HCT116 (cell line): ENCODE measurements around the gene ZP1.

Experiments used
- EZH2 ChIP-seq: fragments of 200-600 bp; sonication (generic); IDR thresholded peaks from 2 replicates; pipeline ENCODE4 v1.6.1; 2017; ENCODE audit warnings: antibody characterized with exemption, mixed run types
- JUND ChIP-seq: IDR thresholded peaks from 2 replicates; pipeline ENCODE4 v1.6.1; 2012
- POLR2A ChIP-seq: IDR thresholded peaks from 2 replicates; pipeline ENCODE4 v1.7.0; 2011; ENCODE audit warnings: borderline replicate concordance; ENCODE audit not compliant: insufficient read depth, insufficient read length; ENCODE audit errors: extremely low read depth
- SIN3A ChIP-seq: IDR thresholded peaks from 2 replicates; pipeline ENCODE4 v1.6.1; 2012; ENCODE audit warnings: low read depth
- TCF7L2 ChIP-seq: IDR thresholded peaks from 2 replicates; pipeline ENCODE4 v1.7.0; 2011; ENCODE audit warnings: borderline replicate concordance, inconsistent platforms; ENCODE audit not compliant: insufficient read depth, insufficient read length; ENCODE audit errors: extremely low read depth
- YY1 ChIP-seq: IDR thresholded peaks from 2 replicates; pipeline ENCODE4 v1.6.1; 2011; ENCODE audit warnings: low read length, low read depth, moderate library complexity, mild to moderate bottlenecking; ENCODE audit not compliant: insufficient replicate concordance; ENCODE audit errors: extremely low read depth
- ZFX ChIP-seq: fragments of 450-650 bp; IDR thresholded peaks from 2 replicates; pipeline ENCODE4 v1.6.1; 2017
- ZNF274 ChIP-seq: fragments of 200-500 bp; sonication (Bioruptor generic); IDR thresholded peaks from 2 replicates; pipeline ENCODE4 v1.6.1; 2014; ENCODE audit warnings: mild to moderate bottlenecking, low read depth, low read length, inconsistent platforms
- TF ChIP-seq, protein P1 (sequence below), 3 experiments: fragments of 200-600 bp in 1 of 3; sonication (generic) in 1 of 3; IDR thresholded peaks in 2 of 3; conservative IDR thresholded peaks in 1 of 3; 2 replicates each; pipeline ENCODE4 v1.5.1; 2012 to 2017; ENCODE audit warnings: low read depth in 2 of 3, low read length in 2 of 3, antibody characterized with exemption in 1 of 3, borderline replicate concordance in 1 of 3, control low read depth in 1 of 3, mild to moderate bottlenecking in 1 of 3, mixed read lengths in 1 of 3, mixed run types in 1 of 3, moderate library complexity in 1 of 3; ENCODE audit not compliant: insufficient read depth in 1 of 3

DNA sequence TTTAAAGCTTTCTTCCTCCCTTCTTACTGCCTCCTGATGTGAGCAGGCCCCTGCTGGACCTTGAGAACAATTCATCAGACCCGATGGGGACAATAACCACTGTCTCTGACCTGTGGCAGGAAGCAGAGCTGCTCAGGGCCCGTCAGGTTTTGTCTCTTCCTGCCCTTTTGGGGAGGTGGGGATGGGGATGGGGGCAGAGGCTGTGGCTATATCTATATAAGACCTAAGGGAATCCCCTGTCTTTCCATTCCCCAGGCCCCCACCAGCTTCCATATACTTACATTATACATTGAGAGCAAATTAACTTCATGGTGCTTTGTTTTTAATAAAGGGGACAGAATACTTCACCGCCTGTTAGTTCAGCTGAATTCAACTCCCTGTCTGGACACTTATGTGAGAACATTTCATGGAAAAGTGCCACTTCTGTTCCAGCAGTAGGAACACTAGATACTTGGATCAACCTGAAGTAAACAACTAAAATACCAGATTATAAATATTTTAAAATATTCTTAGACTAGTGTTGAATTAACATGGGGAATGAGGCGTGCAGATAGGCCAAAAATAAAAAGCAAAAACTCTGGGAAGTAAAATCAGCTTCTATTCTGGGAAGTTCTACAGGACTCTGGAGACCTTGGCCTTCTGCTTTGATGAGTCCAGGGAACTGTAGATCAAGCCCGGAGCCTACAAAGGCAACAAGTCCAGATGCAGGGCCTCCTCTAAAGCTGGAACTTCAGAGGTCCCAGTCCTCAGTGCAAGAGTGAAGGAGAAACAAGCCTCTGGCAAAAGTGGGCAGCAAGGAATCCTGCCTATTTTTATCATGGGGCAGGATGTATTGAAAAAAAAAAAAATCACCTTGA lies 11.1 kb downstream of the ZP1 start:
- TF ChIP-seq ZFX (no peak), JUND (no peak), POLR2A (no peak), ZNF274 (no peak), TCF7L2 (no peak), YY1 (no peak), EZH2 (no peak), SIN3A (no peak)
- TF ChIP-seq, protein P1, sequence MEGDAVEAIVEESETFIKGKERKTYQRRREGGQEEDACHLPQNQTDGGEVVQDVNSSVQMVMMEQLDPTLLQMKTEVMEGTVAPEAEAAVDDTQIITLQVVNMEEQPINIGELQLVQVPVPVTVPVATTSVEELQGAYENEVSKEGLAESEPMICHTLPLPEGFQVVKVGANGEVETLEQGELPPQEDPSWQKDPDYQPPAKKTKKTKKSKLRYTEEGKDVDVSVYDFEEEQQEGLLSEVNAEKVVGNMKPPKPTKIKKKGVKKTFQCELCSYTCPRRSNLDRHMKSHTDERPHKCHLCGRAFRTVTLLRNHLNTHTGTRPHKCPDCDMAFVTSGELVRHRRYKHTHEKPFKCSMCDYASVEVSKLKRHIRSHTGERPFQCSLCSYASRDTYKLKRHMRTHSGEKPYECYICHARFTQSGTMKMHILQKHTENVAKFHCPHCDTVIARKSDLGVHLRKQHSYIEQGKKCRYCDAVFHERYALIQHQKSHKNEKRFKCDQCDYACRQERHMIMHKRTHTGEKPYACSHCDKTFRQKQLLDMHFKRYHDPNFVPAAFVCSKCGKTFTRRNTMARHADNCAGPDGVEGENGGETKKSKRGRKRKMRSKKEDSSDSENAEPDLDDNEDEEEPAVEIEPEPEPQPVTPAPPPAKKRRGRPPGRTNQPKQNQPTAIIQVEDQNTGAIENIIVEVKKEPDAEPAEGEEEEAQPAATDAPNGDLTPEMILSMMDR (IDR thresholded peaks at IDR 0.05 in 2 of 3, conservative IDR thresholded peaks at IDR 0.05 in 1 of 3; ENCODE audit: borderline replicate concordance in 1 of 3, insufficient read depth in 1 of 3, low read depth in 2 of 3, low read length in 2 of 3), result no peak
